ENCODE measurements around the gene KCNMA1.

KCNMA1 gene

GRCh38 chr10:77180794-77181193 is 456.8 kb downstream of the KCNMA1 start:
- peaks cover 21% of the 10 kb centered on the region for H3K4me1 ChIP-seq
- no peak for TF ChIP-seq Cebpa-rat (IDR thresholded peaks at IDR 0.05)
- H3K27ac ChIP-seq = no peak overlapping the region
- H3K4me3 ChIP-seq = no peak overlapping the region
- H3K9me3 ChIP-seq = no peaks in the 10 kb centered on the region
- H3K27me3 ChIP-seq = no peaks in the 10 kb centered on the region
- no peaks in the 10 kb centered on the region for H4K20me1 ChIP-seq
- no peak overlapping the region for H3K9ac ChIP-seq
- no peak overlapping the region for H3K4me2 ChIP-seq
- no peaks in the 10 kb centered on the region for H3K36me3 ChIP-seq

GRCh38 chr10:77180104-77180503 is 457.5 kb downstream of the KCNMA1 start:
- no peaks in the 10 kb centered on the region for H3K36me3 ChIP-seq
- no peak for TF ChIP-seq Cebpa-rat (IDR thresholded peaks at IDR 0.05)
- H4K20me1 ChIP-seq = no peaks in the 10 kb centered on the region
- H3K4me3 ChIP-seq = no peak overlapping the region
- H3K9me3 ChIP-seq = no peaks in the 10 kb centered on the region
- H3K9ac ChIP-seq = no peak overlapping the region
- no peaks in the 10 kb centered on the region for H3K27me3 ChIP-seq
- H3K27ac ChIP-seq = no peak overlapping the region
- H3K4me2 ChIP-seq = no peak overlapping the region
- peaks cover 22% of the 10 kb centered on the region for H3K4me1 ChIP-seq

- no peaks in the 10 kb centered on the region for H4K20me1 ChIP-seq
- no peak overlapping the region for H3K9ac ChIP-seq
- H3K27me3 ChIP-seq = no peaks in the 10 kb centered on the region
- H3K4me3 ChIP-seq = no peak overlapping the region
- peaks cover 26% of the 10 kb centered on the region for H3K4me1 ChIP-seq
- no peak for TF ChIP-seq Cebpa-rat (IDR thresholded peaks at IDR 0.05)
- H3K9me3 ChIP-seq = no peaks in the 10 kb centered on the region
- no peak overlapping the region for H3K27ac ChIP-seq
- no peak overlapping the region for H3K4me2 ChIP-seq
- H3K36me3 ChIP-seq = no peaks in the 10 kb centered on the region
Measured at GRCh38 chr10:77179015-77179695, 458.5 kb downstream of the KCNMA1 start.

GRCh38 chr10:77177589-77177988 is 460.0 kb downstream of the KCNMA1 start:
- peaks cover 28% of the 10 kb centered on the region for H3K4me1 ChIP-seq
- no peak overlapping the region for H3K4me2 ChIP-seq
- no peaks in the 10 kb centered on the region for H3K27me3 ChIP-seq
- H3K36me3 ChIP-seq = no peaks in the 10 kb centered on the region
- no peaks in the 10 kb centered on the region for H3K9me3 ChIP-seq
- no peaks in the 10 kb centered on the region for H4K20me1 ChIP-seq
- H3K4me3 ChIP-seq = no peak overlapping the region
- H3K9ac ChIP-seq = no peak overlapping the region
- no peak for TF ChIP-seq Cebpa-rat (IDR thresholded peaks at IDR 0.05)
- H3K27ac ChIP-seq = no peak overlapping the region

- Histone ChIP-seq H3K4me1 (peaks cover 26% of the 10 kb centered on the region), H4K20me1 (no peaks in the 10 kb centered on the region), H3K27ac (no peak overlapping the region), H3K4me2 (no peak overlapping the region), H3K4me3 (no peak overlapping the region), H3K36me3 (no peaks in the 10 kb centered on the region), H3K9ac (no peak overlapping the region), H3K9me3 (no peaks in the 10 kb centered on the region), H3K27me3 (no peaks in the 10 kb centered on the region)
- TF ChIP-seq Cebpa-rat (IDR thresholded peaks at IDR 0.05) = no peak
Measured at GRCh38 chr10:77177161-77177560, 460.4 kb downstream of the KCNMA1 start.

GRCh38 chr10:77176232-77176631 is 461.4 kb downstream of the KCNMA1 start:
- H3K9ac ChIP-seq = no peak overlapping the region
- no peaks in the 10 kb centered on the region for H3K9me3 ChIP-seq
- no peak overlapping the region for H3K27ac ChIP-seq
- peaks cover 26% of the 10 kb centered on the region for H3K4me1 ChIP-seq
- peak; percentile 62; the same call in 1 of the 2 replicates for TF ChIP-seq Cebpa-rat (IDR thresholded peaks at IDR 0.05)
- no peaks in the 10 kb centered on the region for H3K27me3 ChIP-seq
- H3K4me3 ChIP-seq = no peak overlapping the region
- H4K20me1 ChIP-seq = no peaks in the 10 kb centered on the region
- no peaks in the 10 kb centered on the region for H3K36me3 ChIP-seq
- peak overlapping the region; percentile 33 for H3K4me2 ChIP-seq

- no peak for TF ChIP-seq Cebpa-rat (IDR thresholded peaks at IDR 0.05)
- no peaks in the 10 kb centered on the region for H4K20me1 ChIP-seq
- H3K4me1 ChIP-seq = peaks cover 26% of the 10 kb centered on the region
- no peaks in the 10 kb centered on the region for H3K27me3 ChIP-seq
- no peaks in the 10 kb centered on the region for H3K9me3 ChIP-seq
- H3K4me2 ChIP-seq = peak overlapping the region; percentile 33
- H3K27ac ChIP-seq = no peak overlapping the region
- no peak overlapping the region for H3K4me3 ChIP-seq
- no peak overlapping the region for H3K9ac ChIP-seq
- no peaks in the 10 kb centered on the region for H3K36me3 ChIP-seq
Measured at GRCh38 chr10:77175631-77176222, 461.9 kb downstream of the KCNMA1 start.

GRCh38 chr10:77173615-77174461 is 463.8 kb downstream of the KCNMA1 start:
- Histone ChIP-seq H3K9me3 (no peaks in the 10 kb centered on the region), H3K27me3 (no peaks in the 10 kb centered on the region), H4K20me1 (no peaks in the 10 kb centered on the region), H3K27ac (no peak overlapping the region), H3K4me2 (no peak overlapping the region), H3K9ac (no peak overlapping the region), H3K36me3 (no peaks in the 10 kb centered on the region), H3K4me1 (peaks cover 26% of the 10 kb centered on the region), H3K4me3 (no peak overlapping the region)
- TF ChIP-seq Cebpa-rat (IDR thresholded peaks at IDR 0.05) = peak; percentile 24; the same call in 1 of the 2 replicates

- TF ChIP-seq Cebpa-rat (IDR thresholded peaks at IDR 0.05) = no peak
- H3K27ac ChIP-seq = no peak overlapping the region
- no peak overlapping the region for H3K4me3 ChIP-seq
- no peaks in the 10 kb centered on the region for H4K20me1 ChIP-seq
- no peaks in the 10 kb centered on the region for H3K9me3 ChIP-seq
- H3K9ac ChIP-seq = no peak overlapping the region
- no peak overlapping the region for H3K4me2 ChIP-seq
- no peaks in the 10 kb centered on the region for H3K36me3 ChIP-seq
- H3K4me1 ChIP-seq = peaks cover 25% of the 10 kb centered on the region
- no peaks in the 10 kb centered on the region for H3K27me3 ChIP-seq
Measured at GRCh38 chr10:77172086-77172485, 465.5 kb downstream of the KCNMA1 start.

DNA sequence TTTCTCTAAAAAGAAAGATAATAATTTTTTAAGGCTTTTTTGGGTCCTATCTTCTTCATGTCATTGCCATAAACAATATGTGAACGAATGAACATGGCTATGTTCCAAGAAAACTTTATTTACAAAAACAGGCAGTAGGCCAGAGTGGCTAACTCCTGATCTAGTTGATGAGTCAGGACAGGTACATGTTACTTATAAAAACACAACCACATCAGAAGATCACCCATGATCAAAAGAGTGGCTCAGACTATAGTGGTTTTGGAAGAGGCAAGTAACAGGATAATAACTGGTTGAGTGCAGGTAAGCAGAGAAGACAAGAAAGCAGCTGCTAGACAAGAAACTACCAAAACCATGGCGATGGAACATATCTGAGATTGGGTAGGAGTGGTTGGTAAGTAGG is 468.7 kb downstream of the KCNMA1 start:
- no peak overlapping the region for H3K4me3 ChIP-seq
- H3K4me1 ChIP-seq = 0 out of 2 replicates have a peak, but pooled peaks cover 5% of the 10 kb centered on the region
- no peak overlapping the region for H3K4me2 ChIP-seq
- H3K27ac ChIP-seq = no peak overlapping the region
- TF ChIP-seq Cebpa-rat (IDR thresholded peaks at IDR 0.05) = no peak
- H3K36me3 ChIP-seq = no peaks in the 10 kb centered on the region
- H3K9ac ChIP-seq = no peak overlapping the region
- no peaks in the 10 kb centered on the region for H3K27me3 ChIP-seq
- no peaks in the 10 kb centered on the region for H3K9me3 ChIP-seq
- H4K20me1 ChIP-seq = no peaks in the 10 kb centered on the region
